ENCODE results near the gene CCDC34. TPM values are rescaled to one million over a fixed set of nuclear protein-coding genes. Genes with fewer than 3 reads are reported as not detected.

The CCDC34 gene
- total RNA-seq, 2 experiments from 2014 or later = 20.8 to 38.5 TPM

GRCh38 chr11:27373856-27374602 lies 11.0 kb upstream of the CCDC34 start:
- Histone ChIP-seq H3K9me2 (ENCODE audit: insufficient read depth, low read length) (no peaks in the 10 kb centered on the region), H3K79me2 (ENCODE audit: insufficient read depth, low read depth, low read length) (no peaks in the 10 kb centered on the region), H3K4me3 (ENCODE audit: low read depth, low read length, poor library complexity, severe bottlenecking) (no peak overlapping the region), H3K9me3 (ENCODE audit: low read length) (no peaks in the 10 kb centered on the region), H2AFZ (ENCODE audit: low read length) (no peak overlapping the region), H3K4me1 (ENCODE audit: insufficient read depth, low read length, poor library complexity, severe bottlenecking) (no peaks in the 10 kb centered on the region), H3K4me2 (ENCODE audit: low read length) (no peak overlapping the region), H4K20me1 (ENCODE audit: insufficient read depth, low read length) (no peaks in the 10 kb centered on the region), H3K36me3 (ENCODE audit: insufficient read depth, low read length) (no peaks in the 10 kb centered on the region), H3K27ac (ENCODE audit: low read depth, low read length, poor library complexity, severe bottlenecking) (no peak overlapping the region)
- TF ChIP-seq, protein P1, sequence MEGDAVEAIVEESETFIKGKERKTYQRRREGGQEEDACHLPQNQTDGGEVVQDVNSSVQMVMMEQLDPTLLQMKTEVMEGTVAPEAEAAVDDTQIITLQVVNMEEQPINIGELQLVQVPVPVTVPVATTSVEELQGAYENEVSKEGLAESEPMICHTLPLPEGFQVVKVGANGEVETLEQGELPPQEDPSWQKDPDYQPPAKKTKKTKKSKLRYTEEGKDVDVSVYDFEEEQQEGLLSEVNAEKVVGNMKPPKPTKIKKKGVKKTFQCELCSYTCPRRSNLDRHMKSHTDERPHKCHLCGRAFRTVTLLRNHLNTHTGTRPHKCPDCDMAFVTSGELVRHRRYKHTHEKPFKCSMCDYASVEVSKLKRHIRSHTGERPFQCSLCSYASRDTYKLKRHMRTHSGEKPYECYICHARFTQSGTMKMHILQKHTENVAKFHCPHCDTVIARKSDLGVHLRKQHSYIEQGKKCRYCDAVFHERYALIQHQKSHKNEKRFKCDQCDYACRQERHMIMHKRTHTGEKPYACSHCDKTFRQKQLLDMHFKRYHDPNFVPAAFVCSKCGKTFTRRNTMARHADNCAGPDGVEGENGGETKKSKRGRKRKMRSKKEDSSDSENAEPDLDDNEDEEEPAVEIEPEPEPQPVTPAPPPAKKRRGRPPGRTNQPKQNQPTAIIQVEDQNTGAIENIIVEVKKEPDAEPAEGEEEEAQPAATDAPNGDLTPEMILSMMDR (conservative IDR thresholded peaks at IDR 0.05; ENCODE audit: low read length) = no peak
- no peak for TF ChIP-seq EZH2phosphoT487 (IDR thresholded peaks at IDR 0.05; ENCODE audit: borderline replicate concordance, low read depth, low read length)
- ChIA-PET POLR2A (interaction anchor here (0.6 to 2.1 kb wide), 5 partner anchors 11 to 267 kb away, joined by 3 to 7 read pairs (median 3); no protein-coding TSS in a partner anchor), CTCF (ENCODE audit: unreplicated experiment) (no interaction called here)
- no peak for DNase-seq (ENCODE audit: low spot score)
- BruUV-seq (replicated peaks) = no TSS peak
- intact Hi-C loops (cut with micrococcal nuclease; ENCODE audit: unreplicated experiment) = no loop called here

DNA sequence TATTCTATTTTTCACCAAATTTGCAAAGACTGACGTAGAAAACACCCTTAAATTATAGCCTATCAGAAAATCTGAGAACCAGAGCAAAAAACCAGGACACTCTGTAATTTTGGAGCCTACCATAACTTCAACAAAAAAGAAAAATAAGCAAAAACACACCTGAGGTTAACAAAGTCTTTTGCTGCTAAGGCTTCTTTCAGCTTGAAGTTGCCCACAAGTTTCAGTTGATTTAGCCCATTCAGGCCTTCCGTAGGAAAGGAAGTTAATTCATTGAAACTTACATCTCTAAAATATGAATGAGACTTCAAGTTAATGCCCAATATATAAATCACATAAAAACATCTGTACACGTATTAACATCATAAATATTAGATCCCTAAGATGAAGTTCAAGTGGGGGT lies 10.4 kb upstream of the CCDC34 start:
- Histone ChIP-seq H3K9me3 (ENCODE audit: low read length) (no peaks in the 10 kb centered on the region), H3K9me2 (ENCODE audit: insufficient read depth, low read length) (no peaks in the 10 kb centered on the region), H3K4me3 (ENCODE audit: low read depth, low read length, poor library complexity, severe bottlenecking) (no peak overlapping the region), H3K4me2 (ENCODE audit: low read length) (no peak overlapping the region), H2AFZ (ENCODE audit: low read length) (no peak overlapping the region), H3K36me3 (ENCODE audit: insufficient read depth, low read length) (no peaks in the 10 kb centered on the region), H3K79me2 (ENCODE audit: insufficient read depth, low read depth, low read length) (no peaks in the 10 kb centered on the region), H3K4me1 (ENCODE audit: insufficient read depth, low read length, poor library complexity, severe bottlenecking) (no peaks in the 10 kb centered on the region), H3K27ac (ENCODE audit: low read depth, low read length, poor library complexity, severe bottlenecking) (no peak overlapping the region), H4K20me1 (ENCODE audit: insufficient read depth, low read length) (no peaks in the 10 kb centered on the region)
- no peak for TF ChIP-seq EZH2phosphoT487 (IDR thresholded peaks at IDR 0.05; ENCODE audit: borderline replicate concordance, low read depth, low read length)
- TF ChIP-seq, protein P1 (conservative IDR thresholded peaks at IDR 0.05; ENCODE audit: low read length) = no peak
- intact Hi-C loops (cut with micrococcal nuclease; ENCODE audit: unreplicated experiment) = no loop called here
- CTCF ChIA-PET (ENCODE audit: unreplicated experiment) = no interaction called here
- BruUV-seq (replicated peaks) = no TSS peak
- POLR2A ChIA-PET = interaction anchor here (0.6 to 1.4 kb wide), 2 partner anchors 21 to 268 kb away, joined by 3 to 4 read pairs; no protein-coding TSS in a partner anchor
- DNase-seq (ENCODE audit: low spot score) = no peak

DNA sequence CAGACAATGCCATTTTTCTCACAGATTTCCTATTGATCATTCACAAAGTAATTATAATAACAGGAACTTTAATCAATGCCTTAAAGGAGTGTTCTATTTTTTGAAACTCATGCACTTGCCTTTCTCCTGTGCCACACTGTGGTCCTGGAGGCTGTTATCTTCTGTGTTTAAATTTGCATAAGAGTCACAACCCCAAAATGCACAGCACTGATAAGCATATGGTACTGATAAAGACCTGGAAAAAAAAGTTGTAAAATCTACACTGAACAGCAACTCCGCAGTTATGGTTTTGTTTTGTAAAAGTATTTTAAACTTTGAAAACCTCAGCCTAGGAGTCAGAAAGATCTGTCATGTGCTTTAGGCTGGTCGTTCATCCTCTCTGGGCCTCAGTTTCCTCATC lies 9.1 kb upstream of the CCDC34 start:
- H3K4me2 ChIP-seq (ENCODE audit: low read length) = no peak overlapping the region
- no peak overlapping the region for H3K4me3 ChIP-seq (ENCODE audit: low read depth, low read length, poor library complexity, severe bottlenecking)
- no peak overlapping the region for H2AFZ ChIP-seq (ENCODE audit: low read length)
- no peak for DNase-seq (ENCODE audit: low spot score)
- intact Hi-C loops (cut with micrococcal nuclease; ENCODE audit: unreplicated experiment) = no loop called here
- CTCF ChIA-PET (ENCODE audit: unreplicated experiment) = no interaction called here
- no peaks in the 10 kb centered on the region for H3K9me2 ChIP-seq (ENCODE audit: insufficient read depth, low read length)
- H3K79me2 ChIP-seq (ENCODE audit: insufficient read depth, low read depth, low read length) = no peaks in the 10 kb centered on the region
- H4K20me1 ChIP-seq (ENCODE audit: insufficient read depth, low read length) = no peaks in the 10 kb centered on the region
- H3K9me3 ChIP-seq (ENCODE audit: low read length) = no peaks in the 10 kb centered on the region
- no peaks in the 10 kb centered on the region for H3K4me1 ChIP-seq (ENCODE audit: insufficient read depth, low read length, poor library complexity, severe bottlenecking)
- TF ChIP-seq, protein P1 (conservative IDR thresholded peaks at IDR 0.05; ENCODE audit: low read length) = no peak
- no peak for TF ChIP-seq EZH2phosphoT487 (IDR thresholded peaks at IDR 0.05; ENCODE audit: borderline replicate concordance, low read depth, low read length)
- H3K27ac ChIP-seq (ENCODE audit: low read depth, low read length, poor library complexity, severe bottlenecking) = no peak overlapping the region
- no peaks in the 10 kb centered on the region for H3K36me3 ChIP-seq (ENCODE audit: insufficient read depth, low read length)
- BruUV-seq (replicated peaks) = no TSS peak
- POLR2A ChIA-PET = interaction anchor here (0.9 kb wide), 1 partner anchor 42 kb away, joined by 4 read pairs; no protein-coding TSS in a partner anchor

Data from OCI-LY7 (cell line).